ENCODE data around the gene RGS13. TPM values are rescaled to one million over a fixed set of nuclear protein-coding genes. Genes with fewer than 3 reads are reported as not detected.

Gene RGS13
- total RNA-seq, 1 donor from 2014 or later, result not detected

DNA sequence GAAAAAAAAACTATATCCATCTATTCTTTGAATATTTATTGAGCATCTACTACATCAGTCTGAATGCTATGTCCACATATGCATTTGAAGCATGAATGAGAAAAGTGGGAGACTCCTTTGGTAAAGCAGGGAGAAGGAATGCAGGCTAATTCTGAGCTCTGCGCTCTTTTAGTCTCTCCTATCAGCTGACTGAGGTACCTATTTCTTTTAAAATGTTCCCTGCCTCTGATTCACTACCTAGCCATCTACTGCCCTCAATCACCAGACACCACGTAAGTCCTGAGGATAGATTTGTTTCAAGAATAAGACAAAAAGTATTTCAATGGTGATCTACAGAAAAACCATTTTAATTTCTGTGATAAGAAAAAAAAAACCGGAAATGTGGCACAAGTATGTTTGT lies 3.8 kb upstream of the RGS13 start:
- Mint-ChIP-seq H3K27me3 (peaks cover 18% of the 10 kb centered on the region), H3K27ac (no peak overlapping the region), H3K9me3 (no peaks in the 10 kb centered on the region), H3K4me3 (no peak overlapping the region), H3K4me1 (no peaks in the 10 kb centered on the region), H3K36me3 (ENCODE audit: low read depth) (no peaks in the 10 kb centered on the region)
- DNase-seq, result no peak
- intact Hi-C loops (cut with micrococcal nuclease), result no loop called here

DNA sequence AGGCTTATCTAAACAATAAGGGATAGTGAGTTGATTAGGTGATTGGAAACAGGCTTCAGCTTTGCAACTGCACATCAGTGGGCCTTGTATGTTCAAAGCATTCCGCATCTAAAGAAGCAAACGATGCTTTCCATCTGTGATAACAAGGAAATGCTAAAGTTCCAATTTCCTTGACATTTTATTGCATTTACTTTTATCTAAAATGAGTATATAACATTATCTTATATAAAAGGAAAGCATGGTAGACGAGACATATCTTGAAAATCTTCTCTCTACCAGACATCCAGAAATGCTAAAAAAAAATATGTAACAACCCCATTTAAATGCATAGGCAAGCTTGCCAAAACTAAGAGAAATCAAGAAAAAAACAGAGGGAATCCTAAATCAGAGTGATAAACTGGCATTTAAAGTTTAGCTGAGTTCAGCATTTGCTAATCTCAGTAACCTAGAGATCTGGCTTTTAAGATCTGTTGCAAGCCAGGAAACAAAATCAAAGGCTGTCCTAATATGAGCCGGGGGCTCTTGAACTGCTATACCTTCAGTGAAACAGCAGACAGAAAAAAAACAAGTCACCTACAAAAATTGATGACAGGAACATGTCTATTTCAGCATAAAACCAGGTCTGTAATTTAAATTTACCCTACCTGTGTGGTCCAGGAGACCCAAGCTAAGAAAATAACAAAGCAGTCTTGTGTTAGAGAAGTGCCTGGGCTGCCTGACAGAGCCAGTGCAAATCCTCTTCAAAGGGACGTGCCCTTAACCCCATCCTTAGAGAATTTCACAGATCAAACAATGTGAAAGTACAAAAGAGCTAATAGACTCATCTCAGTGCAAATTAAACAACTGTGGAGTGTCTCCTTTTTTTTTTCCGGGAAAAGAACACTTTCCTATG lies 3.1 kb upstream of the RGS13 start:
- Mint-ChIP-seq H3K27me3 (peaks cover 16% of the 10 kb centered on the region), H3K27ac (no peak overlapping the region), H3K36me3 (ENCODE audit: low read depth) (no peaks in the 10 kb centered on the region), H3K4me3 (no peak overlapping the region), H3K4me1 (no peaks in the 10 kb centered on the region), H3K9me3 (no peaks in the 10 kb centered on the region)
- intact Hi-C loops (cut with micrococcal nuclease), result no loop called here
- no peak for DNase-seq

GRCh38 chr1:192633533-192634253 lies 2.3 kb upstream of the RGS13 start:
- intact Hi-C loops (cut with micrococcal nuclease), result no loop called here
- Mint-ChIP-seq H3K4me1 (no peaks in the 10 kb centered on the region), H3K9me3 (no peaks in the 10 kb centered on the region), H3K4me3 (no peak overlapping the region), H3K27me3 (peaks cover 16% of the 10 kb centered on the region), H3K27ac (no peak overlapping the region), H3K36me3 (ENCODE audit: low read depth) (no peaks in the 10 kb centered on the region)
- no peak for DNase-seq

- H3K4me1 Mint-ChIP-seq, result peaks cover 4% of the 10 kb centered on the region
- intact Hi-C loops (cut with micrococcal nuclease), result no loop called here
- H3K27me3 Mint-ChIP-seq, result peaks cover 16% of the 10 kb centered on the region
- H3K4me3 Mint-ChIP-seq, result no peak overlapping the region
- no peaks in the 10 kb centered on the region for H3K36me3 Mint-ChIP-seq (ENCODE audit: low read depth)
- no peak for DNase-seq
- H3K9me3 Mint-ChIP-seq, result no peaks in the 10 kb centered on the region
- H3K27ac Mint-ChIP-seq, result no peak overlapping the region
Observed at GRCh38 chr1:192635041-192635440, 906 bp upstream of the RGS13 start.

GRCh38 chr1:192639607-192640368 lies 3.8 kb downstream of the RGS13 start:
- H3K4me1 Mint-ChIP-seq, result peaks cover 4% of the 10 kb centered on the region
- intact Hi-C loops (cut with micrococcal nuclease), result loop anchor here (1.0 to 10.0 kb wide), 6 partner anchors 15 to 295 kb away; partner anchors contain the start of gene RGS1
- H3K9me3 Mint-ChIP-seq, result no peaks in the 10 kb centered on the region
- DNase-seq, result no peak
- H3K4me3 Mint-ChIP-seq, result no peak overlapping the region
- no peak overlapping the region for H3K27ac Mint-ChIP-seq
- H3K27me3 Mint-ChIP-seq, result peaks cover 4% of the 10 kb centered on the region
- no peaks in the 10 kb centered on the region for H3K36me3 Mint-ChIP-seq (ENCODE audit: low read depth)

DNA sequence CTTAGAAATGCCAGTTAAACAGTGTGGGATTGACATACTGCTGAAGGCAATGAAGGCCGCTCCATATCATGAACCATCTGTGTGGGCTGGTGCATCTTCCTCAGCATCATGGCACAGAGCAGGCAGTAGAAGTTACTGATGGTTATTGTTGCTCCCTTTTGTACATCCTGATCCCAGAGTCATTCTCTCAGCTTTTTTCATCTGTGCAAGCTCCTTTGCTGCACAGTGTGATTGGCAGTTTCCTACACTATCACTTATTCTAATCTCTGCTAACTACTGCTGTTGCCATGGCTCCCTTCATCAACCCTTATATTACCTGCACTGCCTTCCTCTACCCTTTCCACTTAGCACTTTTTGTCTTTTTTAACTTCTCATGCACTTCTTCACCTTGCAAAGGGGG lies 16.2 kb downstream of the RGS13 start:
- H3K4me3 Mint-ChIP-seq, result no peak overlapping the region
- H3K27me3 Mint-ChIP-seq, result no peaks in the 10 kb centered on the region
- DNase-seq, result no peak
- no peak overlapping the region for H3K27ac Mint-ChIP-seq
- intact Hi-C loops (cut with micrococcal nuclease), result no loop called here
- no peaks in the 10 kb centered on the region for H3K4me1 Mint-ChIP-seq
- H3K36me3 Mint-ChIP-seq (ENCODE audit: low read depth), result no peaks in the 10 kb centered on the region
- no peaks in the 10 kb centered on the region for H3K9me3 Mint-ChIP-seq

DNA sequence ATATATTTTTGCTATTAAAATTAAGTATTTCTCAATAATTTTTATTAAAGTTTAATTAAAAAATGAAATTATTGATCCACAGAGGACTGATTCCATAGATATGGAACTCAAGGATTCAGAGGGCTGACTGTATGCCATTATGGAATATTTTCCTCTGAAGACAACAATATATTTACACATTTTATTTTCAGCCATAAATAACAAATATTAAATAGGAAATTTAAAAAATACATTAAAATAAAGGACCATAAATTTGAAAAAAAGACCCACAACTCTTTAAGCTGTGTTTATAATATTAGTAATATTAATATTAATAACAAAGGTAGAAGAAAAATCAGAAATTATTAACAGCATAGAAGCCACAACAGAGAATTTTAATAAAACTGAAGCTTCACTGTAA lies 18.2 kb downstream of the RGS13 start:
- Mint-ChIP-seq H3K9me3 (no peaks in the 10 kb centered on the region), H3K4me1 (no peaks in the 10 kb centered on the region), H3K27me3 (no peaks in the 10 kb centered on the region), H3K36me3 (ENCODE audit: low read depth) (no peaks in the 10 kb centered on the region), H3K27ac (no peak overlapping the region), H3K4me3 (no peak overlapping the region)
- intact Hi-C loops (cut with micrococcal nuclease), result loop anchor here (2.0 kb wide), 1 partner anchor 13 kb away; no protein-coding TSS in a partner anchor
- DNase-seq, result no peak

DNA sequence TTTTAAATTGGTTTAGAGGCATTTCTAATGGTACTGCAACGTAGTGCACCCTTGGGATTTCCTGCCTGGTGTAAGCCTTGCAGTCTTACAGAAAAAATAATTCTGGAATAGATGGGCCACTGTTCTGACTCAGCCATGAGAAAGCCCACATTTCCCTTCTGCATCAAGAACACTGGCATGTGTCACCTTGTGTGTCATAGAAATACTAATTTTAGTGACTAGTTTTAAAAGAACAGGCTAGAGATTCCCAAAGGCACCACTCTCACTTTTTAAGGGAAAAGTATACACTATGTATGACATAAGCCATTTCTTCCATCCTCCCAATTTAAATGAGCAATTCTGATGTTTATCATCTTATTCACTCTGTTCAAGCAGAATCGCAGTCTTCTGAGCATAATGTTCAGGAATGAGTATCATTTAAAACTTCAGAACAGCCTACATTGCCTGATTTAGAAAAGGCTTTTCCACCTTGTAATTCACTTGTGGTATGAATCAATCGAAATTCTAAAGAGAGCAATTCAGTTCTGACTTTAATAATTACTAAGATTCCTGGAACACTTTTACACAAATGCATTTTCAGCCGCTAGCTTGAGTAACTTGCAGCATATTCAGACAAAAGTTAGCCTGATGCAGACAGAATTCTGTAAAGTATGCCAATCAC lies 18.8 kb downstream of the RGS13 start:
- Mint-ChIP-seq H3K27me3 (no peaks in the 10 kb centered on the region), H3K4me3 (no peak overlapping the region), H3K27ac (no peak overlapping the region), H3K9me3 (no peaks in the 10 kb centered on the region), H3K36me3 (ENCODE audit: low read depth) (no peaks in the 10 kb centered on the region), H3K4me1 (no peaks in the 10 kb centered on the region)
- no peak for DNase-seq
- intact Hi-C loops (cut with micrococcal nuclease), result loop anchor here (2.0 kb wide), 1 partner anchor 14 kb away; no protein-coding TSS in a partner anchor

- no peak for DNase-seq
- Mint-ChIP-seq H3K27ac (no peak overlapping the region), H3K9me3 (no peaks in the 10 kb centered on the region), H3K27me3 (no peaks in the 10 kb centered on the region), H3K36me3 (ENCODE audit: low read depth) (no peaks in the 10 kb centered on the region), H3K4me3 (no peak overlapping the region), H3K4me1 (no peaks in the 10 kb centered on the region)
- intact Hi-C loops (cut with micrococcal nuclease), result no loop called here
Observed at GRCh38 chr1:192657760-192658159, 21.8 kb downstream of the RGS13 start.

DNA sequence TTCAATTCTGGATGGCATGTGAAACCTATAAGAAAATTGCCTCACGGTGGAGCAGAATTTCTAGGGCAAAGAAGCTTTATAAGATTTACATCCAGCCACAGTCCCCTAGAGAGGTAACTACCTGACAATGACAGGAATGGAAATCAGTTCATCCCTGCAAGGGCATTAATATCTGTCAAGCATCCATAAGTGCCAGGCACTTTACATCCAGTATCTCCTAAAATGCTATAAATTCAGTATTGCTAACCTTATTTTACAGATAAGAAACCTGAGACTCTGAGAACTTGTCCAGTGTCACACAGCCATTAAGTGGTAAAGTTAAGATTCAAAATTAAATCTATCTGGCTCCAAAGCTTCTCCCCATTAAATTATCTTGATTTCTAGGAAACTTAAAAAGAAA lies 22.3 kb downstream of the RGS13 start:
- intact Hi-C loops (cut with micrococcal nuclease), result no loop called here
- H3K9me3 Mint-ChIP-seq, result no peaks in the 10 kb centered on the region
- DNase-seq, result no peak
- H3K4me3 Mint-ChIP-seq, result no peak overlapping the region
- H3K27ac Mint-ChIP-seq, result no peak overlapping the region
- H3K27me3 Mint-ChIP-seq, result no peaks in the 10 kb centered on the region
- H3K4me1 Mint-ChIP-seq, result no peaks in the 10 kb centered on the region
- H3K36me3 Mint-ChIP-seq (ENCODE audit: low read depth), result no peaks in the 10 kb centered on the region

- H3K36me3 Mint-ChIP-seq (ENCODE audit: low read depth), result no peaks in the 10 kb centered on the region
- H3K4me1 Mint-ChIP-seq, result no peaks in the 10 kb centered on the region
- intact Hi-C loops (cut with micrococcal nuclease), result no loop called here
- no peak for DNase-seq
- H3K27me3 Mint-ChIP-seq, result peaks cover 2% of the 10 kb centered on the region
- no peaks in the 10 kb centered on the region for H3K9me3 Mint-ChIP-seq
- H3K4me3 Mint-ChIP-seq, result no peak overlapping the region
- no peak overlapping the region for H3K27ac Mint-ChIP-seq
Observed at GRCh38 chr1:192660613-192661012, 24.7 kb downstream of the RGS13 start.

DNA sequence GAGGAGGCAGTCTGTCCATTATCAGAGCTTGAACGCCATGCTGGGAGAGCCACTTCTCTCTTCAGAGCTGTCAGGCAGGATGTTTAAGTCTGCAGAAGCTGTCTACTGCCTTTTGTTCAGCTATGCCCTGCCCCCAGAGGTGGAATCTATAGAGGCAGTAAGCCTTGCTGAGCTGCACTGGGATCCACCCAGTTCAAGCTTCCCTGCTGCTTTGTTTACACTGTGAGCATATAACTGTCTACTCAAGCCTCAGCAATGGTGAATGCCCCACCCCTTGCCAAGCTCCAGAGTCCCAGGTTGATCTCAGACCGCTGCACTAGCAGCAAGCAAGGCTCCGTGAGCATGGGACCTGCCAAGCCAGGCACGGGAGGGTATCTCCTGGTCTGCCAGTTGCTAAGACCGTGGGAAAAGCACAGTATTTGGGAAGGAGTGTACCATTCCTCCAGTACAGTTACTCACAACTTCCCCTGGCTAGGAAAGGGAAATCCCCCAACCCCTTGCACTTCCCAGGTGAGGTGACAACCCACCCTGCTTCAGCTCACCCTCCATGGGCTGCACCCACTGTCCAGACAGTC lies 32.5 kb downstream of the RGS13 start:
- intact Hi-C loops (cut with micrococcal nuclease), result no loop called here
- no peak for DNase-seq
- no peaks in the 10 kb centered on the region for H3K9me3 Mint-ChIP-seq
- H3K27me3 Mint-ChIP-seq, result peaks cover 8% of the 10 kb centered on the region
- H3K27ac Mint-ChIP-seq, result no peak overlapping the region
- no peak overlapping the region for H3K4me3 Mint-ChIP-seq
- H3K4me1 Mint-ChIP-seq, result no peaks in the 10 kb centered on the region
- H3K36me3 Mint-ChIP-seq (ENCODE audit: low read depth), result no peaks in the 10 kb centered on the region

GRCh38 chr1:192669174-192669573 lies 33.2 kb downstream of the RGS13 start:
- Mint-ChIP-seq H3K36me3 (ENCODE audit: low read depth) (no peaks in the 10 kb centered on the region), H3K9me3 (no peaks in the 10 kb centered on the region), H3K27me3 (peaks cover 8% of the 10 kb centered on the region), H3K4me3 (no peak overlapping the region), H3K4me1 (no peaks in the 10 kb centered on the region), H3K27ac (no peak overlapping the region)
- intact Hi-C loops (cut with micrococcal nuclease), result no loop called here
- DNase-seq, result no peak
